Measurements from ENCODE around the gene MORN5. TPM values are rescaled to one million over a fixed set of nuclear protein-coding genes. Genes with fewer than 3 reads are reported as not detected.

MORN5 gene
- total RNA-seq, 1 donor = 0.36 TPM

- peak overlapping the region; percentile 34 for H3K27ac ChIP-seq (ENCODE audit: low read depth, low read length)
- no peaks in the 10 kb centered on the region for H4K20me1 ChIP-seq (ENCODE audit: insufficient read depth, low read length)
- no peak overlapping the region for H2AFZ ChIP-seq (ENCODE audit: low read length)
- H3K36me3 ChIP-seq (ENCODE audit: insufficient read depth, low read length) = no peaks in the 10 kb centered on the region
- H3K9me3 ChIP-seq (ENCODE audit: low read depth, low read length) = no peaks in the 10 kb centered on the region
- H3K79me2 ChIP-seq (ENCODE audit: insufficient read depth, low read length) = no peaks in the 10 kb centered on the region
- peak; percentile 97 for DNase-seq (ENCODE audit: insufficient read length, low spot score, missing footprints)
- H3K27me3 ChIP-seq (ENCODE audit: insufficient read depth, low read length) = peaks cover 10% of the 10 kb centered on the region
- H3K4me2 ChIP-seq (ENCODE audit: insufficient read depth, low read length) = peak overlapping the region; percentile 1
- H3K4me3 ChIP-seq (ENCODE audit: insufficient read depth, low read length) = no peak overlapping the region
- no peak for TF ChIP-seq CTCF (IDR thresholded peaks at IDR 0.05; ENCODE audit: extremely low read depth, low read depth, low read length)
- H3K4me1 ChIP-seq (ENCODE audit: insufficient read depth, low read length) = peaks cover 19% of the 10 kb centered on the region
Observed at GRCh38 chr9:122200960-122201595, 41.4 kb downstream of the MORN5 start.

DNA sequence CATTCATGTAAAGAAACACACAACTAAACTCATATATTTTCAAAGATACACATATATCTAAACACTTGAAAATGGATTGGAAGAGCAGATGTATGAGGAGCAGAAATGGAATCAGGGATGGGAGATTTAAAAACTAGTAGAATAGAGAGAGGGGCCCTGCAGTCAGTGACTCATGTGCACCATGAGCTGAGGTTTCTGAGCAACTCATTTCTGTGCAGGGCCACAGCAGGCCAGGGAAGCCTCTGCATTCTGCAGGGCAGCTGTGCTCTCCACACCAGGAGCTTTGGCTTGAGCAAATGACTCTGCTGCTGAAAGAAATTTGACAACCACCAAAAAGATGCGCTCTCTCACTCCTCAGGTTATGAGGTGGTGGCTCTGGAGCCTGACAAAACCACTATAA lies 41.9 kb downstream of the MORN5 start:
- H4K20me1 ChIP-seq (ENCODE audit: insufficient read depth, low read length) = no peaks in the 10 kb centered on the region
- no peaks in the 10 kb centered on the region for H3K79me2 ChIP-seq (ENCODE audit: insufficient read depth, low read length)
- no peaks in the 10 kb centered on the region for H3K36me3 ChIP-seq (ENCODE audit: insufficient read depth, low read length)
- H3K4me3 ChIP-seq (ENCODE audit: insufficient read depth, low read length) = no peak overlapping the region
- peak overlapping the region; percentile 34 for H3K27ac ChIP-seq (ENCODE audit: low read depth, low read length)
- H2AFZ ChIP-seq (ENCODE audit: low read length) = no peak overlapping the region
- no peak for TF ChIP-seq CTCF (IDR thresholded peaks at IDR 0.05; ENCODE audit: extremely low read depth, low read depth, low read length)
- H3K4me1 ChIP-seq (ENCODE audit: insufficient read depth, low read length) = peaks cover 24% of the 10 kb centered on the region
- peak; percentile 94 for DNase-seq (ENCODE audit: insufficient read length, low spot score, missing footprints)
- H3K27me3 ChIP-seq (ENCODE audit: insufficient read depth, low read length) = peaks cover 10% of the 10 kb centered on the region
- no peaks in the 10 kb centered on the region for H3K9me3 ChIP-seq (ENCODE audit: low read depth, low read length)
- H3K4me2 ChIP-seq (ENCODE audit: insufficient read depth, low read length) = peak overlapping the region; percentile 1

- Histone ChIP-seq H3K79me2 (ENCODE audit: insufficient read depth, low read length) (no peaks in the 10 kb centered on the region), H3K36me3 (ENCODE audit: insufficient read depth, low read length) (no peaks in the 10 kb centered on the region), H3K27me3 (ENCODE audit: insufficient read depth, low read length) (peaks cover 10% of the 10 kb centered on the region), H3K4me1 (ENCODE audit: insufficient read depth, low read length) (peaks cover 29% of the 10 kb centered on the region), H2AFZ (ENCODE audit: low read length) (no peak overlapping the region), H3K27ac (ENCODE audit: low read depth, low read length) (no peak overlapping the region), H4K20me1 (ENCODE audit: insufficient read depth, low read length) (no peaks in the 10 kb centered on the region), H3K4me2 (ENCODE audit: insufficient read depth, low read length) (no peak overlapping the region), H3K4me3 (ENCODE audit: insufficient read depth, low read length) (no peak overlapping the region), H3K9me3 (ENCODE audit: low read depth, low read length) (no peaks in the 10 kb centered on the region)
- no peak for DNase-seq (ENCODE audit: insufficient read length, low spot score, missing footprints)
- TF ChIP-seq CTCF (IDR thresholded peaks at IDR 0.05; ENCODE audit: extremely low read depth, low read depth, low read length) = no peak
Observed at GRCh38 chr9:122202111-122202510, 42.4 kb downstream of the MORN5 start.

DNA sequence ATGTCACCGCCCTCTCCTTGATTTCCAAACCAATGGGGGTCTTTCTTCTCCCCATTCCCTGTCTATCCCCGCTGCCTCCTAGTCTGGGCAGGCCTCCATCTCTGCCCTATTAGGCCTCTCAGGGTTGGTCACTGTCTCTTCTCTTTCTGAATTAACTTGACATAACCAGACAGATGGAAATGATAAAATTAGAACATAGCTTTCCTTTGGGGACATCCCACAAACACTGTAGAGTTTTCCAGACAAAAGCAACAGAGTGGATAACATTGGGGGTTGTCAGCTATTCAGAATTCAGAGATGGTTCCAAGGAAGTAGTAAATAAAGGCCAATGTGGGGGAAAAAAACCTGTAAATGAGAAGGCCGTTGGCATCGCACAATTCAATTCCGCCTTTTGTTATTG lies 44.3 kb downstream of the MORN5 start:
- no peak for DNase-seq (ENCODE audit: insufficient read length, low spot score, missing footprints)

More for the DNA sequence above, 44.3 kb downstream of the MORN5 start:
- H3K4me1 ChIP-seq (ENCODE audit: insufficient read depth, low read length) = peaks cover 29% of the 10 kb centered on the region
- no peak overlapping the region for H3K4me2 ChIP-seq (ENCODE audit: insufficient read depth, low read length)
- no peak overlapping the region for H2AFZ ChIP-seq (ENCODE audit: low read length)
- no peaks in the 10 kb centered on the region for H3K79me2 ChIP-seq (ENCODE audit: insufficient read depth, low read length)
- no peaks in the 10 kb centered on the region for H3K27me3 ChIP-seq (ENCODE audit: insufficient read depth, low read length)
- TF ChIP-seq CTCF (IDR thresholded peaks at IDR 0.05; ENCODE audit: extremely low read depth, low read depth, low read length) = no peak
- no peaks in the 10 kb centered on the region for H3K9me3 ChIP-seq (ENCODE audit: low read depth, low read length)
- no peaks in the 10 kb centered on the region for H3K36me3 ChIP-seq (ENCODE audit: insufficient read depth, low read length)
- no peak overlapping the region for H3K27ac ChIP-seq (ENCODE audit: low read depth, low read length)
- no peak overlapping the region for H3K4me3 ChIP-seq (ENCODE audit: insufficient read depth, low read length)
- H4K20me1 ChIP-seq (ENCODE audit: insufficient read depth, low read length) = no peaks in the 10 kb centered on the region
